Panc1 (cell line): Measurements from ENCODE around the gene SYPL2. TPM values are rescaled to one million over a fixed set of nuclear protein-coding genes. Genes with fewer than 3 reads are reported as not detected.
A peak's percentile ranks its signal among the peaks of the same experiment; 100 is the strongest.

Experiments used
- ATAC-seq: fragments of 200-7000 bp; cut with Tn5 transposase; 2 replicates; pipeline ENCODE4 v1.9.1; 2020; ENCODE audit warnings: mild to moderate bottlenecking, moderate library complexity
- BruUV-seq: library from RNA; stranded (reverse); fragments of 400-500 nt; replicated peaks from 2 replicates; lab custom pipeline; 2021; lab: Mats Ljungman, UMichigan
- CTCF ChIA-PET: fragments of 300-600 bp; sonication (Branson Sonifier 250); formaldehyde crosslinking; loops from one replicate; lab custom pipeline; 2022; ENCODE audit warnings: antibody characterized with exemption; lab: Charles Lee
- POLR2A ChIA-PET: fragments of 300-600 bp; sonication (Branson Sonifier 250); formaldehyde crosslinking; loops from one replicate; lab custom pipeline; 2022; ENCODE audit warnings: antibody characterized with exemption; lab: Charles Lee
- DNase-seq: peaks from one replicate; pipeline ENCODE4 v3.0.0-alpha.2; 2010; ENCODE audit warnings: low read depth, low spot score
- H3K27ac ChIP-seq: 2 replicates; pipeline ENCODE4 v1.5.1; 2011; ENCODE audit warnings: mild to moderate bottlenecking, low read length, inconsistent platforms
- H3K27me3 ChIP-seq: fragments of 200-500 bp; sonication (Bioruptor generic); 2 replicates; pipeline ENCODE4 v1.6.0; 2014; ENCODE audit warnings: low read length, inconsistent platforms; ENCODE audit not compliant: control insufficient read depth, insufficient read depth
- H3K36me3 ChIP-seq: fragments of 200-500 bp; sonication (Bioruptor generic); 2 replicates; pipeline ENCODE4 v1.5.1; 2014; ENCODE audit warnings: inconsistent platforms, mild to moderate bottlenecking, low read length, moderate library complexity; ENCODE audit not compliant: control insufficient read depth, insufficient read depth
- H3K4me1 ChIP-seq: 2 replicates; pipeline ENCODE4 v1.5.1; 2011; ENCODE audit warnings: inconsistent platforms, mild to moderate bottlenecking, low read length, moderate library complexity; ENCODE audit not compliant: control insufficient read depth, insufficient read depth
- H3K4me3 ChIP-seq, 2 experiments: 2 replicates each; pipeline ENCODE4 v1.5.1; 2011 to 2012; ENCODE audit warnings: low read depth in 2 of 2, low read length in 2 of 2, mild to moderate bottlenecking in 2 of 2, inconsistent platforms in 1 of 2, moderate library complexity in 1 of 2
- H3K9me3 ChIP-seq: fragments of 200-500 bp; sonication (Bioruptor generic); 2 replicates; pipeline ENCODE4 v1.5.1; 2014; ENCODE audit warnings: low read depth, mild to moderate bottlenecking, inconsistent platforms, low read length, moderate library complexity; ENCODE audit not compliant: control insufficient read depth, insufficient read depth
- CTCF ChIP-seq: fragments of 450-650 bp; IDR thresholded peaks from 2 replicates; pipeline ENCODE4 v1.5.1; 2017; ENCODE audit warnings: mild to moderate bottlenecking
- POLR2AphosphoS5 ChIP-seq: IDR thresholded peaks from 2 replicates; pipeline ENCODE4 v1.6.1; 2012; ENCODE audit warnings: mild to moderate bottlenecking, low read depth, low read length, moderate library complexity
- REST ChIP-seq, 2 experiments: IDR thresholded peaks; 2 replicates each; pipeline ENCODE4 v1.6.1; 2011 to 2012; ENCODE audit warnings: low read depth in 2 of 2, control low read depth in 1 of 2, low read length in 1 of 2, mild to moderate bottlenecking in 1 of 2, moderate library complexity in 1 of 2; ENCODE audit not compliant: insufficient read depth in 1 of 2
- SIN3A ChIP-seq: IDR thresholded peaks from 2 replicates; pipeline ENCODE4 v1.6.1; 2012; ENCODE audit warnings: low read depth, mild to moderate bottlenecking, low read length, moderate library complexity, borderline replicate concordance; ENCODE audit not compliant: insufficient read depth
- TCF7L2 ChIP-seq: IDR thresholded peaks from 2 replicates; pipeline ENCODE4 v1.6.1; 2011; ENCODE audit warnings: mild to moderate bottlenecking, low read depth, low read length, inconsistent platforms
- in situ Hi-C: cut with HindIII; loops from 2 replicates; pipeline ENCODE4 v1.10.0; 2016; ENCODE audit warnings: low sequenced_read_pairs, low pct_unique_long_range_greater_than_20kb
- intact Hi-C: fragments of 100-400 bp; cut with micrococcal nuclease; formaldehyde crosslinking; loops from one replicate; pipeline ENCODE4 v1.10.0; 2022; ENCODE audit not compliant: unreplicated experiment
- total RNA-seq: library from RNA; stranded (reverse); gene quantifications from one replicate; pipeline ENCODE4 v1.2.1, GENCODE V29; 2021; ENCODE audit not compliant: unreplicated experiment

Gene SYPL2
- total RNA-seq, 1 experiment from 2014 or later: 0.74 TPM

- no peak for ATAC-seq
- TF ChIP-seq POLR2AphosphoS5: no peak
- no peak for TF ChIP-seq TCF7L2
- no peak for TF ChIP-seq SIN3A
- no peak for TF ChIP-seq CTCF
- no peak for TF ChIP-seq REST (IDR thresholded peaks at IDR 0.05; ENCODE audit: insufficient read depth in 1 of 2, low read depth in 2 of 2, low read length in 1 of 2)
- ChIA-PET POLR2A (no interaction called here), CTCF (interaction anchor here (0.6 to 1.0 kb wide), 2 partner anchors 106 to 346 kb away, joined by 3 to 17 read pairs; no protein-coding TSS in a partner anchor)
- no peak for DNase-seq
- intact Hi-C loops (no loop called here), in situ Hi-C loops (no loop called here)
- peak overlapping the region; percentile 93 to 95 for H3K4me3 ChIP-seq
- no peaks in the 10 kb centered on the region for H3K9me3 ChIP-seq
- no peaks in the 10 kb centered on the region for H3K27me3 ChIP-seq
- peaks cover 2% of the 10 kb centered on the region for H3K36me3 ChIP-seq
- peaks cover 10% of the 10 kb centered on the region for H3K4me1 ChIP-seq
- no TSS peak for BruUV-seq
- peak overlapping the region; percentile 96 for H3K27ac ChIP-seq
Observed at GRCh38 chr1:109427171-109427467, 39.2 kb upstream of the SYPL2 start.

GRCh38 chr1:109432336-109432735, 34.0 kb upstream of the SYPL2 start:
- Histone ChIP-seq H3K4me1 (peaks cover under 1% of the 10 kb centered on the region; the same call in 1 of the 2 replicates), H3K27ac (no peak overlapping the region), H3K36me3 (no peaks in the 10 kb centered on the region), H3K27me3 (no peaks in the 10 kb centered on the region), H3K4me3 (no peak overlapping the region), H3K9me3 (no peaks in the 10 kb centered on the region)
- TF ChIP-seq TCF7L2 (no peak), POLR2AphosphoS5 (no peak), REST (IDR thresholded peaks at IDR 0.05; ENCODE audit: insufficient read depth in 1 of 2, low read depth in 2 of 2, low read length in 1 of 2) (no peak), SIN3A (no peak), CTCF (no peak)
- DNase-seq (no peak), ATAC-seq (no peak)
- ChIA-PET CTCF (no interaction called here), POLR2A (no interaction called here)
- intact Hi-C loops: loop anchor here (10.0 kb wide), 1 partner anchor 102 kb away; the partner anchor contains the start of gene GPR61
- no TSS peak for BruUV-seq
- in situ Hi-C loops: no loop called here
